A204.1 (cell line): Measurements from ENCODE around the gene USP46.

Source experiments
- FAIRE-seq: peaks from 2 replicates; lab custom pipeline; 2012; peaks lifted over from hg19 to GRCh38; lab: Jason Lieb, UNC

Gene USP46

DNA sequence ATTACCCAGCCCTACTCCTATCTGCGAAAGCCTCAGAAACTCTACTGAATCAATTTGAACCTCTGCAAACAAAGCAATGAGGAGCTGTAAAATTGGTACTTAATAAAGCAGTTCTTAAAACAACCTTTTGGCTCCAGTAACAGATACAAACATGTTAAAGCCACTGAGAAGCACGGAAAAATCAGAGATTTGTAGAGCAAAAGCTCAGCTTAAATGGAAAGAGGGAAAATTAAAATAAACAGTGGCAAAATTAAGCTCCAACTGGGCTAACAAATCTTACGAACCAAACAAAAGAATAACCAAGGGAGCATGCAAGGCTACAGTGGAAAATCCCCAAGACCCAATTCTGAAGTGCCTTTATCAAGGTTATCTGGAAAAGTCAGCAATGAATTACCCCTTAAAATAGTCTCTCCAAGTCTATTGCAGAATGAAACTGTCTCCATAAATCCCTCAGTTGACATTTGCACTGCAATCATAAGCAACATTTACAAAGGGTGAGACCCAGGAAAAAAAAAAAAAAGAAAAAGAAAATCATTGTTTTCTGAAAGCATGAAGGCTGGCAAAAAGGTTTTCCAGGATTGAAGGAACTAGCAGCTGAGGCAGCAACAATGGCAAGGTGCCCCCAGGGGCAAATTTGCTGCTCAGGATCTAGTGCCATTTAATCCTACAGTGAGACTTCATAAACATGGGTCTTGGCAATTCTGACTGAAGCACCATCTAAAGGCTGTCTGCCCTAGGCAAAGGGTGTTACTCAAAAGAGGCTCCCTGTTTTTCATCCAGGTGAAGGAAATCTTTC, 40.1 kb downstream of the USP46 start:
- FAIRE-seq: no peak

DNA sequence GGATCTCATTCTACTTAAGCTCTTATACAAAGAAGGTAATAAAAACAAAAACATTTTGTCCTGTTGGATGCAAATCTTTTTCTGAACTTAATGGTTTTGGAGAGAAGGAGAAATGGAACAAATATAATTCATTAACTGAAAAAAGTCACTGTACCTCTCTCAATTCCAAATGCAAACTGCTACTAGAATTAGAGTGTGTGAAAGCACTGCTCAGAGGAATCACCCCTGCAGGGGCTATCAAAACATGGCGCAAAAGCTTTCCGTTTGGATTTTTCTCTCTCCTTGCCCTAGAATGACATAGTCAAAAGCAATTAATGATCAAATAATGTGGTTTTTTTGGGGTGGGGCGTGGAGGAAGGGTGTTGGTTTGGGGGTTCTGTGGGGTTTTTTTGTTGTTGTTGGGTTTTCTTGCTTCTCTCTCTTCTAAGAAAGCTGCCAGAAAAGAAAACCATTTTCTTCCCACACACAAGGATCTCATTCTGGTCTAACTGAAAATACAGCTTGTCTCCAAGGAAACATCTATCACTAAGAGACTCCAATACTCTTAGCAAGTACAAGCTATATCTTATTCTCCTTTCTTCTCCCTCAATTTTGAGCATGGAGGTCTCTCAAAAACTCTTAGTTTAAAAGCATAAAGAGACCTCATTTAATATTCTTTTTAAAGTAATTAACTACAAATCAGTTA, 41.6 kb downstream of the USP46 start:
- FAIRE-seq: no peak

DNA sequence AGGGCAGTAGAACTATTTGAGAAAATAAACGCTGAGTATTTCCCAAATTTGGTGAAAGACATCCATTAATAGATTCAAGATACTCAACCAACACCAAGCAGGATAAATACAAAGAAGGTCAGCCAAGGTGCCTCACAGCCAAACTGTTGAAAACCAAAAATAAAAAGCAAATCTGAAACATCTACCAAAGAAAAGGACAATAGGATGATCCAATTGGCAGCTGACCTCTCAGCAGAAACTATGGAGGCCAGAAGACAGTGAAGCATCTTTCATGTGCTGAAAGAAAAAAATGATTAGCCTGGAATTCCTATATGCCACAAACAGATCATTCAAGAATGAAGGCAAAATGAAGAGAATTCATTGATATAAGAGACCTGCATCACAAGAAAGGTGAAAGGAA, 44.9 kb downstream of the USP46 start:
- no peak for FAIRE-seq

DNA sequence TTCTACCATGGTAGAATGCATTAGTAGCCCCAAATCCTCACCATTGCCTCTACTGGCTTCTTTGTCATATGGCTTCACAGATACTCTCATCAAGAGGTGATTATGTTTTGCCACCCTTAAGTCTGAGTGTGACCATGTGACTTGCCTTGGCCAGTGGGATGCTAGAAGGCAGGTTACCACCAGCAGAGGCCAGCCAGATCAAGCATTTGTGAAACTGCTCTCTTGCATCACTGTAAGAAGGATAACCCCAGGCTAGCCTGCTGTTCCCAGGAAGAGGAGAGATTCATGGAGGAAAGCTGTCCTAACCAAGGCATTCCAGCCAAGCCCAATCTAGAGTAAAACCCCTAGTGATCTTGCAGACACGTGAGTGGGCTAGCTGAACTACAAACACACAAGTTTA, 46.8 kb downstream of the USP46 start:
- FAIRE-seq: no peak

DNA sequence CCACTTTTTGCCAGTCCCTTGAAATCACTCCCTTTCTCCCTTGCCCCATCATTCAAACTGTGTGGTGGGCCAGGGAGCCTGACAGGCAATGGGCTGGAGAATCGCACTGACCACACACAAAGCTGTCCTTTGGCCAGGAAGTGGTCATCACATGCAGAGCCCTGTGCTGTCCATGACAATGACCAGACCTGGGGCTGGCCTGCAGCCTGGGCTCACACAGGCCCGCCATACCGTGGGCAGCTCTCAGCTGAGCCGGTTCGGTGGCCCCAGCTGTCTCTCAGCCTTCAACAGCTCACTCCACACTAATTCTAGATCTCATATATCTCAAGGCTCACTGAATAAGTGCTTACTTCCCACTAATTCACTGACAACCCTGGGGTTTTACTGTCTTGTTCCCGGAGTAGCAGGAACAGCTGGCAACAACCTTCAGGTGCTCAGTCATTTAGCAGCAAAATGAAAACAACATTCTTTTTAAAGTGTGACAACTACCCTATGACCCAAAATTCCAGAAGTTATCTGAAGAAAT, 48.0 kb downstream of the USP46 start:
- no peak for FAIRE-seq

DNA sequence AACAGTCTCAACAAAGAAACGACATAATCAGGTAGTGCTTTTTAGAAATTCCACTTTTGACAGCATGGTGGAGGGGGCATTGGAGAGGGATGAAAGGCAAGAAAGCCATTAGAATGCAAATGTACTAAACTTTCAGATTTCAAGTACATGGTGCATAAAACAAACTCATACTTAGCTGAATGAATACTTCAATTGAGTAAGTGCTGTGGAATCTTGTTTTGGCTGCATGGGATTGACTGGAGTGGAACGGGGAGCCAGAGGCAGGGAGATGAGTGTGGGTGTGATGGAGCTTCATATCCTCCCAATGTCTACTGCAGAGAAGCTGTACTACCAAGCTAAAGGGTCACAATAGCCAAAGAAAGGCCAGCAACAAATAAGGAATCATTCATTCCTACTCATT, 52.4 kb downstream of the USP46 start:
- no peak for FAIRE-seq

DNA sequence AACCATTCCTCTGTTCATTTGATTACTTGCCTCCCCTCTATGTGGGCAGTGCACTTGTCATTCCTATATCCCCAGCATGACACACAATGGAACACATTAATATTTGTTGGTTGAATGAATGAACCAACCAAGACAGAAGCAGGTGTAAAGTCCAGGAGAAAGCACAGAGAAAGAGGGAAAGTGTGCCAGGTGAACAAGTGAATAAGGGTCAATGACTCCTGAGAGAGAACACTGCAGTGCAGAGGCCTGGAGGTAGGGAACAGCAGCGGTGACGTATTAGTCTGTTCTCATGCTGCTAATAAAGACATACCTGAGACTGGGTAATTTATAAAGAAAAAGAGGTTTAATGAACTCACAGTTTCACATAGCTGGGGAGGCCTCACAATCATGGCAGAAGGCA, 53.1 kb downstream of the USP46 start:
- FAIRE-seq: no peak

DNA sequence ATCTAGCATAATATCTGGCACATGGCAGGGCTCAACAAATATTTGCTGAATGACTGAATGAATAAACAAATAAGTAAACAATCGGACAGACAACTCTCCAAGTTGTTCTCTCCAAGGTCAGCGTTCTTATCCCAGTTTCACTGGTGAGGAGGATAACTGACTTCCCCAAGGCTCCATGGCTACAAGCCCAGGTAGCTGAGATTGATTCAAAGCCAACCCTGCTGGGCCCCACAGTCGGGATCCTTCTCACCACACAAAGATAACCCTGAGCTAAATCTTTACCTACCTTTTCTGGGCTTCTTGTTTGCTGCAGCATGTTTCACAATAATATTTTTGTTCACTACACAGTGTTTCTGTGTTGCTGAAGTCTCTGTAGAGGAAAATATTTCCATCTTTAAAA, 54.9 kb downstream of the USP46 start:
- no peak for FAIRE-seq

DNA sequence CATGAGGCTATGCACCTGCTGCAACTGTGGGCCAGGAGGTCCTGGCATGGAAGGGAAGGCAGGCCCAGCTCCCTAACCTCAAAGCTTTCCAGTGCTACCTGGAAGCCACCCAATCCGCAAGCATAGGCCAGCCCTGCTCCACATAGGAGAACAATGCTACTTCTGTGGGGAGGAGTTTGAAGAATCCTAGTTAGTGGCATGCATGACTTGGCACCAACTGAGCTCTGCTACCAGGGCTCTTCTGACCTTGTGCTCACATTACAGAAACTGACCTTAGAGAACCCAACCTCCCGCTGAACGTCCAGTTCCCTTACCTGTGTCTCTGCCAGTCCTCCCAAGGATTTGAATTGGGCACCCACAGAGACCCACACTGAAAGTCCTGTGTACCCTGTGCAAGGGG, 58.8 kb downstream of the USP46 start:
- FAIRE-seq: no peak

DNA sequence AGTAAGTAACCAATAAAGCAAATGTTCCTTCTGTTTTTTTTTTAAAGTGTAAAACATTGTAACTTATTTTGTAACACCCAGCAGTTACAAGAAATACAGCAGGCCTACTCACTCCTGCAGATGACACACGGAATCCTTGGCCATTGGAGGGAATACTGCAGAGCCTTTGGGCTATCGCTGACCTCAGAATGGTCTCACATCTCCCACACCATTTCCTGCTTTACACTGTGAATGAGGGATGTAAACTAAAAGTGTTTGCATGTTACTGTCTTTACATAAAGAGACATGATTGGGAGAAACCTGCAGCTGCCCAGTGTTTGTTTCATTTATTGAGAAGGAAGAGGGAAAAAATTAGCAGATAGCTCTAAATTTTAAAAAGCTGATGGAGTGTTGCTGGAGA, 64.1 kb downstream of the USP46 start:
- FAIRE-seq: no peak

DNA sequence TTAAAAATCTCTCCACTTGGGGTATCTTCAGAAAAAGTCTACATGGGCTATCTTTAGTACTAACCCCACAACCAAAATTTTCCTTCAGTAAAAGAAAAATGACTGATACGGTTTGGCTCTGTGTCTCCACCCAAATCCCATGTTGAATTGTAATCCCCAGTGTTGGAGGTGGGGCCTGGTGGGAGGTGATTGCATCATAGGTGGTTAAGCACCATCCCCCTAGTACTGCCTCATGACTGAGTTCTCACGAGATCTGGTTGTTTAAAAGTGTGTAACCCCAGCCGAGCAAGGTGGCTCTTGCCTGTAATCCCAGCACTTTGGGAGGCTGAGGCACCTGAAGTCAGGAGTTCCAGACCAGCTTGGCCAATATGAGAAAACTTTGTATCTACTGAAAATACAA, 66.8 kb downstream of the USP46 start:
- no peak for FAIRE-seq

DNA sequence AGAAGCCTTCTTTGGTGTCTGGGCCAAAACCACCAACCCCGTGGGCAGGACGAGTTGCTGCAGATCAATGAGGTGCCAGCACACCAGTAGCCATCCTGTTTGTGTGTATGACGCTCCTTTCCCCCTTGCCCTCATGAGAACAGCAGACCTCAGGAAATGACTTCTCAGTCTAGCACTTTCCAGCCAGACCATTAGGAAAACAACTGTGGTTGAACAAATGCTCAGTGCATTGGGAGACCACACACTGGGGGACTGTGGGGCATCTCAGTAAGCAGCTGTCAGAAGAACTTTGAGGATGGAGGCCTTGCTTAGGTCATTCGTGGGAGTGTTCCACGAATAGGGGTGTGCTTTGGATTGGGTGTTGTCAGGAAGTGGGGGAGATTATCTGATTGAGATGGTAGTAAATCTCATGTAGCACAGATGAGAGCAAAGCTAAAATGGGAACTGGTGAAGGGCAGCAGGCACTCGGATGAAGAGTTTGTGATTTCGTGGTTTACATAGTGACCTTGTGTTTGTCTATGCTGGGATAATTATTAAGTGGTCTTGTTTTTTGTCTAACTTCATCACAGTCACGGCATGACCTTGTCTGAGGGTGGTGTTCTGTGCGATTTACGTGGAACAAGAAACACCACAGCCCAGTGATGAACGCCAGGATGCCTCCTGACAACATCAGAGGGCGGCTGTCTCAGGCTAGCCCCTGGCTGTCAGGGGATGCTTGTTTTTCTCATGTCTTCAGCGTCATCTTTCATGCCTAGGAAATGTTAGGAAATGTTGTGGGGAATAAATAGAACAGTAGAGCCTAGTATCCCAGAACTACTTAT, 70.1 kb downstream of the USP46 start:
- no peak for FAIRE-seq

DNA sequence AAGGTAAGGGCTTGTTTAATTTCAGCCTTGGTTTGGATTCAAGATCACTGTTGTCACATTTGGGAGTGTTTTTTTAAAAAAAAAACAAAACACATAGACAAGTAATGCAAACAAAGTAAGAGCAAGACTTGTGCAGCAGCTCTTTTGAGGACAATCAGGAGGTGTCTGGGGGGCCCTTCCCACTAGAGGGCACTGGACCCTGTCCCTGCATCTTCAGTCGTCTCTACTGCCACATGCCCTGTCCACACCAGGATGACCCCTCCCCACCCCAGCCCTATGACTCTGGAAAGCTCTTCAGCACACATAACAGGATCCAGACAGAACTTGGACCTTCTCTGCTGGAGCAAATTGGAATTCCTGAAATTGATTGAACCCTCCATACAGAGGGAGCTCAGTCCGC, 71.0 kb downstream of the USP46 start:
- FAIRE-seq: no peak

DNA sequence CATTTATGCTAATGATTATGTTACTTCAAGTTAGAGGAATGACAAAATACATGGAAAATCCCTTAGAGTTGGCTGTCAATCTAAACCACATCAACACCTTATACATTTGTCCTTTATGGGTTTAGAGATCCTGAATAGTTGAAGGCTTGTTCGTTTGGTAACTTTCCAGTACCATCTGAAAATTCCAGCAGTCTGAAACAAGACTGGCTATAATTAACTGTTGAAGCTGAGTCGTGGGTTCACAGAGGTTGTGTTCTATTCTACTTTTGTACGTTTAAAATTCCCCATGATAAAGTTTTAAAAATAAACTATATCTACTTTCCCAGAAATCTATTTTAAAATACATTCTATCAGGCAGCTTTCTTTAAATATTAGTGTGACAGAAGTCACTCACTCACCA, 73.0 kb downstream of the USP46 start:
- no peak for FAIRE-seq

DNA sequence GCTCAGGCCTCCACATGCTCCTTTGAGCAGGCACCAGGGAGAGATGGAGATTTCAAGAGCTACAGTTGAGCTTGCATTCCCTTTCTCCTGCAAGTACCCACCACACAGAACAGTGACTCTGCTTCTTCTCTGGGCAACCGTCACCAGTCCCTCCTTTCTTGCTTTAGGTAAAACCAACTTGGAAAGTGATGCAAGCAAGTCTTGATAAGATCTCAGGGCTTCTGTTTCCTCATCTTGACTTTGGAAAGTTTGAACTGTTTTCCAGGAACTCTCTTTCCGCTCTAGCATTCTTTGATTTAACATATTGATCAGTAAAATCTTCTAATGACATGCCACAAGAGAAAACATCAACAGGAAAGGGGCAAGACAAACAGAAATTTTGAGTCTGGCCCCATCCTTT, 73.7 kb downstream of the USP46 start:
- FAIRE-seq: no peak

DNA sequence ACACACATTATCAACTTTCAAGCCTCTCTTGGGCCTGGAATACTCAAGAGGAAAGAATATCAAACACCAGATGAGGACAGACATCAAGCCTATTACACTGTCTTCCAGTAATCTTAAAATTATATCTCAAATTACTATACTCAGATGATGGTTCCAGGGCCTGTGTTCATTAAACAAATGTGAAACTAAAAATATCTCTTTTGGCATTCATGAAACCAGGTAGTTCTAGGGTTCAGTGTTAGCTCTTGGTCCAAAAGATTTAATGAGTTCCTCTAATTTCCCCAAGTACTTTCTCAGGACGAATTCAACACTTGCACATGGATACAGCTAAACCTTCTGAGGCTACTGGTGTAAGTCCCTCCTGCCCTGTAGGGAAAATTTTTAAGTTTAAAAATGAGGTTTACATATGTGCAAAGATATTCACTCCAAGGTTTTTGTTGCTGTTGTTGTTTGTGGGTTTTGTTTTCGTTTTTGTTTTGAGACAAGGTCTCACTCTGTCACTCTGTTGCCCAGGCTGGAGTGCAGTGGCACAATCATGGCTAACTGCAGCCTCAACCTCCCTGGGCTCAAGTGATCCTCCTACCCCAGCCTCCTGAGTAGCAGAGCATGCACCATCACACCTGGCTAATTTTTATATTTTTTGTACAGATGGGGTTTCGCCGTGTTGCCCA, 79.4 kb downstream of the USP46 start:
- FAIRE-seq: no peak

DNA sequence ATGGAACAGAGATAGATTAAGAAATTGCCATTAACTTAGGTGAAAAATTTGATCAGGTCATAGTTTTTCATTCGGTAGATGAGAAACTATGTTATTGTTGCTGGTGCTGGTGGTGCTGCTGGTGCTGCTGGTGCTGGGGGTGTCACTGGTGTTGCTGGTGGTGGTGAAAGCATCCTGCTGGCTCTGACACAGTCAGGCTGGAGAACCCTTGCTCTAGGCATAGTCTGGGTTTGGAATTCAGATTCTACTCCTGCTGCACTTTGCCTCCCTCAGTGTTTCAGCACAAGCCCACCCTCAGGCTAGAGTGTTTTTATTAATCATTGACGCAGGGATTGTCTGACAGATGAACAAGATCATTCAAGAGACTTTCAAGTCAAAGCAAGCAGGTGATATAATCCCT, 80.2 kb downstream of the USP46 start:
- FAIRE-seq: no peak

DNA sequence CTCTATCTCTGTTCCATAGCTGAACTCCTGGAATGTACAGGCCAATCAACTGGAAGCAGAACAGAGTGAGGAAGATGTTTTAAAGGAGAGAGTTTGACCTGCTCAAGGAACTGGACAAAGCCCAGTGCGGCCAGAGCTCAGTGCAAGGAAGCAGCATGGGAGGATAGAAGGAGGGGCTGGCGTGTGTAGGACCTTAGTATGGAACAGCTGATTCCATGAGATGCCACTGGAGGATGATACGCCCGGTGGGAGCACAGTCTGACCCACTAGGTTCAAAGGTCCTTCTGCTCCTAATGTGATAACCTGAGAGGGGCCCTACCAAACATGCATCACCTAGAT, 81.5 kb downstream of the USP46 start:
- no peak for FAIRE-seq

DNA sequence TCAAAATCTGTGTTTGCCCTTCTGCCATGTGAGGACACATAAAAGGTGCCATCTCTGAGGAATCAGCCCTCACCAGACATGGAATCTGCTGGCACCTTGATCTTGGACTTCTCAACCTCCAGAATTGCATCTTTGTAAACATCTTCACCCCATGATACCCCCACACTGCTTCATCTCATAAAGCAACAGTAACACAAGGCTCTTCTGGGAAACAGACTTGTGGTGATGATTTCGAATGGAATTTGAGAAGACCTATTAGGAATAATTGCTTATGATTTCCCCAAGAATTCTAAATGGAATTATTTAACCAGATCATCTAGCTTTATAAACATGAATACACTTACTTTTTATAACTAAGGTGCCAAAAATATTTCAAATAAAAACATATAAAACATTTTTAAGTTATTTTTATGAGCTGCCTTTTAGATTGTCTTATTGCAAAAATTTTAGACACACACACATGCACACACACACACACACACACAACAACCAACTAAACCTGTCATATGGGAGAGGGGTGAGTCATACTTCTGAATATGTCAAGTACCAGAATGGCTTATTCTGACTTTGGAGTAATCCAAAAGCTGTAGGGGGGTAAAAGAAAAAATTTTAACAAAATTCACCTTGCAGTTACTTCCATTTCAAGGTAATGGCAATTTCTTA, 82.0 kb downstream of the USP46 start:
- FAIRE-seq: no peak

DNA sequence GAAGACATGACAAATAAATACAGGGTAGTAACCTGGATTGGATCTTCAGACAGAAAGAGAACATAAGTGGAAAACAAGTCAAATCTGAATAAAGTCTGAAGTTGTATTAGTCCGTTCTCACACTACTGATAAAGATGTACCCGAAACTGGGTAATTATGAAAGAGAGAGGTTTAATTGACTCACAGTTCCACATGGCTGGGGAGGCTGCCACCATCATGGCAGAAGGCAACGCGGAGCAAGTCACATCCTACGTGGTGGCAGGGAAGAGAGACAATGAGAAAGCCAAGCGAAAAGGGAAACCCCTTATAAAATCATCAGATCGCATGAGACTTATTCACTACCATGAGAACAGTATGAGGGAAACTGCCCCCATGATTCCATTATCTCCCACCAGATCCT, 82.8 kb downstream of the USP46 start:
- FAIRE-seq: no peak

DNA sequence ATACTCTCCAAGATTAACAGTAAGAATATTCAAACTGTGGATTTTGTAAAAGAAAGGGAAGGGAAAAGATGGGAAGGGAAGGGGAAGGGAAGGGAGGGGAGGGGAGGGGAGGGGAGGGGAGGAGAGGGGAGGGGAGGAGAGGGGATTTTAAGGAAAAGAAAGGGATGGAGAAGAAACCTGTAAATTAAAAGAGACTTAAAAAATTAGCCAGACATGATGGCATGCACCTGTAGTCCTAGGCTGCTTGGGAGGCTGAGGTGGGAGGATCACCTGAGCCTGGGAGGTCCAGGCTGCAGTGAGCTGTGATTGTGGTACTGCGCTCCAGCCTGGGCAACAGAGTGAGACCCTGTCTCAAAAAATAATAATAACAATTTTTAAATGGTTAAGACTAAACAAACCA, 83.7 kb downstream of the USP46 start:
- no peak for FAIRE-seq

DNA sequence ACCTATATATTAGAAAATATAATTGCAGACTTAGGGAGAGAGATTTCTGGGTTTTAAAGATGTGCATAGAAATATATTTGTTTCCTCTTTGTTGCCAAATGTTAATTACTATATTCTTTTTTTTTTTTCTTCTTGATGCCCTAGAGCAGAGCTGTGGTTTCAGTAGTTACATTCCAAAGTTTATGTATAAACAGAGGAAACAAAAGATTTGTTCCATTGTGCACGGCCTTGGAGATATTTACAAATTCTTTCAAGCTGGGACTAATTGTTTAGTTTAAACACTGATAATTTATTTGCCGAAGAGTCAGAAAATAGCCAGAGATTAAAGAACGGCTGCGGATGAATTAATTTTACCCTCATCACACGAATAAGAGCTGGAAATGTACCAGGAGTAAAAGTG, 85.1 kb downstream of the USP46 start:
- no peak for FAIRE-seq
